Stimulated activated CD4-positive, alpha-beta T cell treated with anti-CD3 and anti-CD28 coated beads, Interleukin-1b, Interleukin-23, amount 100 ng/mL, for 48 hours (primary cell): ENCODE results near the gene SPTBN4.

Experiments used
- DNase-seq: peaks from one replicate; pipeline ENCODE4 v3.0.0-alpha.2; 2020

Gene SPTBN4

GRCh38 chr19:40567750-40568494 lies 101.1 kb downstream of the SPTBN4 start:
- DNase-seq, result no peak

GRCh38 chr19:40570313-40571004 lies 103.7 kb downstream of the SPTBN4 start:
- DNase-seq, result peak; percentile 98

- no peak for DNase-seq
These were observed 104.2 kb downstream of the SPTBN4 start for GRCh38 chr19:40571005-40571318.

- DNase-seq, result no peak
These were observed 105.2 kb downstream of the SPTBN4 start for GRCh38 chr19:40571831-40572495.

GRCh38 chr19:40575326-40575725 lies 108.5 kb downstream of the SPTBN4 start:
- DNase-seq, result no peak

GRCh38 chr19:40576151-40576584 lies 109.4 kb downstream of the SPTBN4 start:
- DNase-seq, result no peak

- DNase-seq, result peak; percentile 93
These were observed 110.0 kb downstream of the SPTBN4 start, which contains the start of gene SHKBP1 for GRCh38 chr19:40576585-40577451. SHKBP1 (plus strand) TSS chr19:40576873; CDS start chr19:40576900, 27 bp downstream.

- DNase-seq, result no peak
These were observed 111.7 kb downstream of the SPTBN4 start for GRCh38 chr19:40578442-40578908.

- DNase-seq, result no peak
These were observed 113.8 kb downstream of the SPTBN4 start for GRCh38 chr19:40580619-40581018.

- DNase-seq, result no peak
These were observed 114.7 kb downstream of the SPTBN4 start for GRCh38 chr19:40581531-40581930.

GRCh38 chr19:40582467-40582866 lies 115.7 kb downstream of the SPTBN4 start:
- no peak for DNase-seq

- no peak for DNase-seq
These were observed 116.5 kb downstream of the SPTBN4 start for GRCh38 chr19:40583283-40583682.

- no peak for DNase-seq
These were observed 117.2 kb downstream of the SPTBN4 start for GRCh38 chr19:40584007-40584406.

GRCh38 chr19:40585241-40585981 lies 118.6 kb downstream of the SPTBN4 start:
- DNase-seq, result no peak

- DNase-seq, result no peak
These were observed 119.2 kb downstream of the SPTBN4 start for GRCh38 chr19:40585982-40586422.

- DNase-seq, result no peak
These were observed 119.8 kb downstream of the SPTBN4 start for GRCh38 chr19:40586611-40587010.

- no peak for DNase-seq
These were observed 121.5 kb downstream of the SPTBN4 start for GRCh38 chr19:40588110-40588854.

GRCh38 chr19:40588926-40589569 lies 122.2 kb downstream of the SPTBN4 start:
- no peak for DNase-seq

- DNase-seq, result no peak
These were observed 123.0 kb downstream of the SPTBN4 start for GRCh38 chr19:40589591-40590429.
